IgD-negative memory B cell (primary cell): ENCODE results near the gene CACNG7. TPM values are rescaled to one million over a fixed set of nuclear protein-coding genes. Genes with fewer than 3 reads are reported as not detected.

Experiments used
- H3K27ac Mint-ChIP-seq, 3 donors: one replicate each; pipeline ENCODE4 v1.8.0; 2020 to 2022; ENCODE audit warnings: mild to moderate bottlenecking in 3 of 3, mixed read lengths in 3 of 3, moderate library complexity in 1 of 3
- H3K27me3 Mint-ChIP-seq: one replicate; pipeline ENCODE4 v1.8.0; 2021; ENCODE audit warnings: mixed read lengths
- H3K36me3 Mint-ChIP-seq: one replicate; pipeline ENCODE4 v1.8.0; 2020; ENCODE audit warnings: mild to moderate bottlenecking, mixed read lengths
- H3K4me1 Mint-ChIP-seq, 3 donors: one replicate each; pipeline ENCODE4 v1.8.0; 2020 to 2022; ENCODE audit warnings: mixed read lengths in 3 of 3, mild to moderate bottlenecking in 1 of 3
- H3K4me3 Mint-ChIP-seq, 4 donors: one replicate each; pipeline ENCODE4 v1.8.0; 2020 to 2022; ENCODE audit warnings: mild to moderate bottlenecking in 4 of 4, mixed read lengths in 4 of 4, moderate library complexity in 3 of 4
- H3K9me3 Mint-ChIP-seq, 3 donors: one replicate each; pipeline ENCODE4 v1.8.0; 2020 to 2021; ENCODE audit warnings: mixed read lengths in 3 of 3, mild to moderate bottlenecking in 1 of 3
- polyA plus RNA-seq: library from polyadenylated mRNA; unstranded; fragments of 300-500 nt; fragmentation: Illumina TruSeq; gene quantifications from one replicate; pipeline ENCODE4 v1.2.3, GENCODE V29; 2021

The CACNG7 gene
- polyA plus RNA-seq, 1 donor from 2014 or later = not detected

GRCh38 chr19:53873773-53874605 is 35.1 kb upstream of the CACNG7 start:
- Mint-ChIP-seq H3K4me1 (peaks cover 26 to 47% (median 30%) of the 10 kb centered on the region in 3 donors), H3K9me3 (peaks cover 0 to 7% (median 4%) of the 10 kb centered on the region in 3 donors), H3K36me3 (peaks cover 22% of the 10 kb centered on the region), H3K27me3 (no peaks in the 10 kb centered on the region), H3K27ac (peak overlapping the region; percentile 75 to 92 (median 87)), H3K4me3 (peak overlapping the region in 3 of 4 donors; percentile 44 to 87 (median 83))

GRCh38 chr19:53874606-53874990 is 34.5 kb upstream of the CACNG7 start:
- H3K27me3 Mint-ChIP-seq = no peaks in the 10 kb centered on the region
- H3K4me3 Mint-ChIP-seq = peak overlapping the region in 3 of 4 donors; percentile 44 to 87 (median 83)
- H3K36me3 Mint-ChIP-seq = peaks cover 22% of the 10 kb centered on the region
- peaks cover 0 to 7% (median 4%) of the 10 kb centered on the region in 3 donors for H3K9me3 Mint-ChIP-seq
- H3K4me1 Mint-ChIP-seq = peaks cover 27 to 47% (median 30%) of the 10 kb centered on the region in 3 donors
- peak overlapping the region; percentile 75 to 92 (median 87) for H3K27ac Mint-ChIP-seq

- Mint-ChIP-seq H3K4me3 (peak overlapping the region in 2 of 4 donors; percentile 55 to 65), H3K36me3 (peaks cover 22% of the 10 kb centered on the region), H3K27me3 (no peaks in the 10 kb centered on the region), H3K9me3 (peaks cover 0 to 7% (median 4%) of the 10 kb centered on the region in 3 donors), H3K4me1 (peaks cover 25 to 43% (median 27%) of the 10 kb centered on the region in 3 donors), H3K27ac (peak overlapping the region; percentile 50 to 90 (median 61))
Observed at GRCh38 chr19:53875602-53876325, 33.3 kb upstream of the CACNG7 start.

- H3K36me3 Mint-ChIP-seq = peaks cover 20% of the 10 kb centered on the region
- H3K9me3 Mint-ChIP-seq = peaks cover 0 to 7% (median 4%) of the 10 kb centered on the region in 3 donors
- H3K27me3 Mint-ChIP-seq = no peaks in the 10 kb centered on the region
- H3K4me3 Mint-ChIP-seq = peak overlapping the region in 2 of 4 donors; percentile 52 to 68
- peaks cover 18 to 34% (median 20%) of the 10 kb centered on the region in 3 donors for H3K4me1 Mint-ChIP-seq
- H3K27ac Mint-ChIP-seq = peak overlapping the region in 2 of 3 donors; percentile 87 to 90
Observed at GRCh38 chr19:53876651-53877224, 32.3 kb upstream of the CACNG7 start.

- H3K36me3 Mint-ChIP-seq = peaks cover 20% of the 10 kb centered on the region
- peaks cover 0 to 7% (median 4%) of the 10 kb centered on the region in 3 donors for H3K9me3 Mint-ChIP-seq
- peak overlapping the region; percentile 81 to 90 (median 87) for H3K27ac Mint-ChIP-seq
- H3K4me3 Mint-ChIP-seq = peak overlapping the region in 3 of 4 donors; percentile 2 to 68 (median 52)
- peaks cover 18 to 33% (median 20%) of the 10 kb centered on the region in 3 donors for H3K4me1 Mint-ChIP-seq
- H3K27me3 Mint-ChIP-seq = peaks cover 4% of the 10 kb centered on the region
Observed at GRCh38 chr19:53877361-53877766, 31.7 kb upstream of the CACNG7 start.

- peak overlapping the region in 2 of 4 donors; percentile 32 to 44 for H3K4me3 Mint-ChIP-seq
- H3K27ac Mint-ChIP-seq = peak overlapping the region in 1 of 3 donors; percentile 37
- H3K4me1 Mint-ChIP-seq = peaks cover 16 to 24% (median 20%) of the 10 kb centered on the region in 3 donors
- H3K9me3 Mint-ChIP-seq = peaks cover 0 to 9% (median under 1%) of the 10 kb centered on the region in 3 donors
- peaks cover 11% of the 10 kb centered on the region for H3K27me3 Mint-ChIP-seq
- H3K36me3 Mint-ChIP-seq = peaks cover 12% of the 10 kb centered on the region
Observed at GRCh38 chr19:53878776-53879139, 30.3 kb upstream of the CACNG7 start.

GRCh38 chr19:53879140-53880081 is 29.7 kb upstream of the CACNG7 start:
- Mint-ChIP-seq H3K27ac (peak overlapping the region in 1 of 3 donors; percentile 37), H3K4me3 (no peak overlapping the region), H3K27me3 (peaks cover 16% of the 10 kb centered on the region), H3K4me1 (peaks cover 11 to 19% (median 16%) of the 10 kb centered on the region in 3 donors), H3K9me3 (peaks cover 0 to 8% (median 0%) of the 10 kb centered on the region in 3 donors), H3K36me3 (peaks cover 6% of the 10 kb centered on the region)

- H3K27me3 Mint-ChIP-seq = peaks cover 24% of the 10 kb centered on the region
- no peak overlapping the region for H3K4me3 Mint-ChIP-seq
- H3K27ac Mint-ChIP-seq = no peak overlapping the region
- peaks cover 1% of the 10 kb centered on the region for H3K36me3 Mint-ChIP-seq
- peaks cover 0 to 6% (median 0%) of the 10 kb centered on the region in 3 donors for H3K9me3 Mint-ChIP-seq
- H3K4me1 Mint-ChIP-seq = peaks cover 10 to 15% (median 14%) of the 10 kb centered on the region in 3 donors
Observed at GRCh38 chr19:53880711-53881481, 28.2 kb upstream of the CACNG7 start.

- Mint-ChIP-seq H3K27ac (no peak within 1 kb of the TSS), H3K4me3 (peak within 1 kb of the TSS in 3 of 4 donors; percentile 6 to 84 (median 12)), H3K27me3 (peaks cover 30% of the 10 kb centered on the region), H3K9me3 (peaks cover 0 to 6% (median 0%) of the 10 kb centered on the region in 3 donors), H3K36me3 (no peaks in the 10 kb centered on the region), H3K4me1 (peaks cover 10 to 15% (median 14%) of the 10 kb centered on the region in 3 donors)
Observed at GRCh38 chr19:53881482-53882390, 27.3 kb upstream of the CACNG7 start, which contains the start of gene PRKCG. Gene PRKCG, plus strand, starts transcription at chr19:53882197. Its CDS starts 298 bp downstream, at chr19:53882495.

GRCh38 chr19:53882391-53883050 is 26.6 kb upstream of the CACNG7 start:
- peaks cover 6 to 7% (median 7%) of the 10 kb centered on the region in 3 donors for H3K4me1 Mint-ChIP-seq
- no peak overlapping the region for H3K27ac Mint-ChIP-seq
- peaks cover 30% of the 10 kb centered on the region for H3K27me3 Mint-ChIP-seq
- peaks cover 0 to 6% (median 0%) of the 10 kb centered on the region in 3 donors for H3K9me3 Mint-ChIP-seq
- peak overlapping the region in 2 of 4 donors; percentile 12 to 84 for H3K4me3 Mint-ChIP-seq
- no peaks in the 10 kb centered on the region for H3K36me3 Mint-ChIP-seq

- Mint-ChIP-seq H3K4me3 (peak overlapping the region in 2 of 4 donors; percentile 6 to 60), H3K4me1 (peaks cover 3 to 6% (median 6%) of the 10 kb centered on the region in 3 donors), H3K36me3 (no peaks in the 10 kb centered on the region), H3K27ac (peak overlapping the region in 2 of 3 donors; percentile 17 to 24), H3K27me3 (peaks cover 30% of the 10 kb centered on the region), H3K9me3 (peaks cover 0 to 6% (median 0%) of the 10 kb centered on the region in 3 donors)
Observed at GRCh38 chr19:53883231-53883661, 25.8 kb upstream of the CACNG7 start.

GRCh38 chr19:53883741-53884140 is 25.3 kb upstream of the CACNG7 start:
- Mint-ChIP-seq H3K4me1 (peaks cover 3 to 6% (median 6%) of the 10 kb centered on the region in 3 donors), H3K27ac (peak overlapping the region; percentile 17 to 64 (median 24)), H3K36me3 (no peaks in the 10 kb centered on the region), H3K27me3 (peaks cover 30% of the 10 kb centered on the region), H3K4me3 (peak overlapping the region in 3 of 4 donors; percentile 9 to 73 (median 56)), H3K9me3 (peaks cover 0 to 4% (median 0%) of the 10 kb centered on the region in 3 donors)
